ENCODE data around the gene CPN2.

CPN2 gene

GRCh38 chr3:194307849-194308248 lies 43.3 kb downstream of the CPN2 start:
- Histone ChIP-seq H3K9me3 (ENCODE audit: control insufficient read depth, low read length) (no peaks in the 10 kb centered on the region), H3K36me3 (ENCODE audit: control insufficient read depth, insufficient read depth, low read length) (no peaks in the 10 kb centered on the region), H3K9ac (no peak overlapping the region), H3K4me3 (ENCODE audit: low read depth, low read length) (no peak overlapping the region), H3K79me2 (no peaks in the 10 kb centered on the region), H3K4me1 (peaks cover 31% of the 10 kb centered on the region), H3K4me2 (ENCODE audit: low read length) (no peak overlapping the region), H3K27me3 (ENCODE audit: control insufficient read depth, insufficient read depth, low read length) (no peaks in the 10 kb centered on the region), H2AFZ (no peak overlapping the region), H3K27ac (no peak overlapping the region)
- no peak for TF ChIP-seq CTCF (IDR thresholded peaks at IDR 0.05)

- H3K27me3 ChIP-seq (ENCODE audit: control insufficient read depth, insufficient read depth, low read length), result no peaks in the 10 kb centered on the region
- H3K9ac ChIP-seq, result no peak overlapping the region
- H3K4me3 ChIP-seq (ENCODE audit: low read depth, low read length), result no peak overlapping the region
- no peaks in the 10 kb centered on the region for H3K79me2 ChIP-seq
- no peak overlapping the region for H3K4me2 ChIP-seq (ENCODE audit: low read length)
- no peak overlapping the region for H3K27ac ChIP-seq
- no peak overlapping the region for H2AFZ ChIP-seq
- H3K4me1 ChIP-seq, result peaks cover 22% of the 10 kb centered on the region
- H3K36me3 ChIP-seq (ENCODE audit: control insufficient read depth, insufficient read depth, low read length), result no peaks in the 10 kb centered on the region
- TF ChIP-seq CTCF (IDR thresholded peaks at IDR 0.05), result no peak
- H3K9me3 ChIP-seq (ENCODE audit: control insufficient read depth, low read length), result no peaks in the 10 kb centered on the region
These were observed 44.1 kb downstream of the CPN2 start for GRCh38 chr3:194306771-194307640.

- Histone ChIP-seq H3K27me3 (ENCODE audit: control insufficient read depth, insufficient read depth, low read length) (no peaks in the 10 kb centered on the region), H2AFZ (no peak overlapping the region), H3K4me2 (ENCODE audit: low read length) (no peak overlapping the region), H3K4me3 (ENCODE audit: low read depth, low read length) (no peak overlapping the region), H3K9ac (no peak overlapping the region), H3K36me3 (ENCODE audit: control insufficient read depth, insufficient read depth, low read length) (no peaks in the 10 kb centered on the region), H3K9me3 (ENCODE audit: control insufficient read depth, low read length) (no peaks in the 10 kb centered on the region), H3K4me1 (peaks cover 17% of the 10 kb centered on the region), H3K79me2 (no peaks in the 10 kb centered on the region), H3K27ac (no peak overlapping the region)
- TF ChIP-seq CTCF (IDR thresholded peaks at IDR 0.05), result no peak
These were observed 44.9 kb downstream of the CPN2 start for GRCh38 chr3:194306109-194306686.

GRCh38 chr3:194305356-194306108 lies 45.6 kb downstream of the CPN2 start:
- Histone ChIP-seq H3K9me3 (ENCODE audit: control insufficient read depth, low read length) (no peaks in the 10 kb centered on the region), H3K4me3 (ENCODE audit: low read depth, low read length) (no peak overlapping the region), H3K9ac (no peak overlapping the region), H3K79me2 (no peaks in the 10 kb centered on the region), H2AFZ (no peak overlapping the region), H3K27me3 (ENCODE audit: control insufficient read depth, insufficient read depth, low read length) (no peaks in the 10 kb centered on the region), H3K4me1 (peaks cover 17% of the 10 kb centered on the region), H3K36me3 (ENCODE audit: control insufficient read depth, insufficient read depth, low read length) (no peaks in the 10 kb centered on the region), H3K27ac (no peak overlapping the region), H3K4me2 (ENCODE audit: low read length) (no peak overlapping the region)
- no peak for TF ChIP-seq CTCF (IDR thresholded peaks at IDR 0.05)

Data from parathyroid adenoma (tissue), 2 donors.